Uterus (tissue), 4 donors: Measurements from ENCODE around the gene DNASE1L1. TPM values are rescaled to one million over a fixed set of nuclear protein-coding genes. Genes with fewer than 3 reads are reported as not detected.

Source experiments
- DNase-seq, 2 donors: peaks; one replicate each; pipeline ENCODE4 v3.0.0-alpha.2; 2019 to 2020
- H3K27ac ChIP-seq, 2 donors: fragments of 200-600 bp; sonication (generic); 1 replicate in 1 of 2; 2 replicates in 1 of 2; pipeline ENCODE4 v1.5.1; 2016 to 2018
- H3K27me3 ChIP-seq, 2 donors: fragments of 200-600 bp; sonication (generic); one replicate each; pipeline ENCODE4 v1.5.1; 2018 to 2019; ENCODE audit warnings: control low read depth in 1 of 2
- H3K36me3 ChIP-seq, 2 donors: fragments of 200-600 bp; sonication (generic); one replicate each; pipeline ENCODE4 v1.5.1; 2019; ENCODE audit warnings: control low read depth in 1 of 2
- H3K4me1 ChIP-seq, 2 donors: fragments of 200-600 bp; sonication (generic); one replicate each; pipeline ENCODE4 v1.5.1; 2018 to 2019; ENCODE audit warnings: control low read depth in 1 of 2
- H3K4me3 ChIP-seq, 2 donors: fragments of 200-600 bp; sonication (generic); 1 replicate in 1 of 2; 2 replicates in 1 of 2; pipeline ENCODE4 v1.5.1; 2018 to 2019; ENCODE audit warnings: mild to moderate bottlenecking in 1 of 2
- H3K9me3 ChIP-seq, 2 donors: fragments of 200-600 bp; sonication (generic); one replicate each; pipeline ENCODE4 v1.5.1; 2019; ENCODE audit warnings: control low read depth in 1 of 2
- CTCF ChIP-seq, 4 experiments: fragments of 200-600 bp in 2 of 4; fragments of 450-650 bp in 2 of 4; sonication (generic) in 2 of 4; IDR thresholded peaks; one replicate each; pipeline ENCODE4 v1.5.1; 2016 to 2019; ENCODE audit warnings: antibody characterized with exemption in 4 of 4, mild to moderate bottlenecking in 2 of 4, moderate library complexity in 1 of 4
- POLR2A ChIP-seq, 2 donors: fragments of 450-650 bp; IDR thresholded peaks; one replicate each; pipeline ENCODE4 v1.6.1; 2016; ENCODE audit warnings: antibody characterized with exemption in 2 of 2, mild to moderate bottlenecking in 1 of 2, moderate library complexity in 1 of 2
- intact Hi-C: fragments of 100-400 bp; cut with DNase I; formaldehyde crosslinking; loops from one replicate; pipeline ENCODE4 v1.15.1; 2023; ENCODE audit warnings: low total_unique reads
- total RNA-seq, 4 donors: library from RNA; depleted of rRNA in 3 of 4; stranded (reverse); fragments of >200 nt in 3 of 4; gene quantifications; one replicate each; pipeline versions ENCODE4 v1.1.0 to v1.2.4, GENCODE V29; 2014 to 2023
- donor health status: DM: yes; HTN: yes; CAD: no.

DNASE1L1 gene
- total RNA-seq, 4 donors from 2014 or later = 10.2 to 31.8 (median 21.2) TPM

- peak in 1 of 2 donors; percentile 45 for DNase-seq
- intact Hi-C loops = no loop called here
- peak overlapping the region; percentile 89 to 96 for H3K27ac ChIP-seq
- H3K36me3 ChIP-seq = no peaks in the 10 kb centered on the region
- H3K9me3 ChIP-seq = no peaks in the 10 kb centered on the region
- H3K27me3 ChIP-seq = no peaks in the 10 kb centered on the region
- no peak for TF ChIP-seq CTCF (IDR thresholded peaks at IDR 0.05)
- TF ChIP-seq POLR2A (IDR thresholded peaks at IDR 0.05) = no peak
- H3K4me1 ChIP-seq = peaks cover 0 to 6% of the 10 kb centered on the region in 2 donors
- H3K4me3 ChIP-seq = peak overlapping the region; percentile 45 to 82
These were observed 27.4 kb upstream of the DNASE1L1 start for GRCh38 chrX:154436374-154436982.

GRCh38 chrX:154435171-154435733 lies 26.2 kb upstream of the DNASE1L1 start:
- TF ChIP-seq CTCF (IDR thresholded peaks at IDR 0.05) (no peak), POLR2A (IDR thresholded peaks at IDR 0.05) (no peak)
- Histone ChIP-seq H3K27ac (no peak overlapping the region), H3K36me3 (no peaks in the 10 kb centered on the region), H3K4me1 (peaks cover 0 to 6% of the 10 kb centered on the region in 2 donors), H3K4me3 (no peak overlapping the region), H3K27me3 (no peaks in the 10 kb centered on the region), H3K9me3 (no peaks in the 10 kb centered on the region)
- peak in 1 of 2 donors; percentile 11 for DNase-seq
- intact Hi-C loops = no loop called here

GRCh38 chrX:154434394-154435168 lies 25.5 kb upstream of the DNASE1L1 start:
- H3K4me1 ChIP-seq = peaks cover 0 to 6% of the 10 kb centered on the region in 2 donors
- H3K36me3 ChIP-seq = no peaks in the 10 kb centered on the region
- H3K4me3 ChIP-seq = no peak overlapping the region
- H3K27ac ChIP-seq = no peak overlapping the region
- no peaks in the 10 kb centered on the region for H3K9me3 ChIP-seq
- DNase-seq = no peak
- H3K27me3 ChIP-seq = no peaks in the 10 kb centered on the region
- intact Hi-C loops = no loop called here
- TF ChIP-seq CTCF (IDR thresholded peaks at IDR 0.05) (no peak), POLR2A (IDR thresholded peaks at IDR 0.05) (no peak)

GRCh38 chrX:154433605-154434004 lies 24.6 kb upstream of the DNASE1L1 start:
- Histone ChIP-seq H3K9me3 (no peaks in the 10 kb centered on the region), H3K4me1 (peaks cover 0 to 2% of the 10 kb centered on the region in 2 donors), H3K36me3 (no peaks in the 10 kb centered on the region), H3K27ac (no peak overlapping the region), H3K27me3 (no peaks in the 10 kb centered on the region), H3K4me3 (no peak overlapping the region)
- DNase-seq = no peak
- intact Hi-C loops = no loop called here
- TF ChIP-seq POLR2A (IDR thresholded peaks at IDR 0.05) = no peak

GRCh38 chrX:154432210-154432609 lies 23.2 kb upstream of the DNASE1L1 start:
- no peaks in the 10 kb centered on the region for H3K36me3 ChIP-seq
- DNase-seq = no peak
- H3K27me3 ChIP-seq = no peaks in the 10 kb centered on the region
- TF ChIP-seq CTCF (IDR thresholded peaks at IDR 0.05) (no peak), POLR2A (IDR thresholded peaks at IDR 0.05) (no peak)
- H3K4me3 ChIP-seq = no peak overlapping the region
- no peaks in the 10 kb centered on the region for H3K9me3 ChIP-seq
- intact Hi-C loops = no loop called here
- H3K4me1 ChIP-seq = no peaks in the 10 kb centered on the region
- H3K27ac ChIP-seq = no peak overlapping the region
